MM.1S (cell line): Measurements from ENCODE around the gene FRMD4B.

ENCODE experiments used
- DNase-seq: peaks from one replicate; pipeline ENCODE4 v3.0.0-alpha.2; 2015
- H2AFZ ChIP-seq: fragments of 300-600 bp; sonication (generic); 2 replicates; pipeline ENCODE4 v1.6.0; 2016; ENCODE audit warnings: antibody characterized with exemption, low read length
- H3F3A ChIP-seq: fragments of 300-600 bp; sonication (generic); 2 replicates; pipeline ENCODE4 v1.6.1; 2016; ENCODE audit warnings: mild to moderate bottlenecking, antibody characterized with exemption, low read length, moderate library complexity, mixed read lengths; ENCODE audit not compliant: insufficient read depth
- H3K27ac ChIP-seq: fragments of 300-600 bp; sonication (generic); 2 replicates; pipeline ENCODE4 v1.5.1; 2016; ENCODE audit warnings: mild to moderate bottlenecking, low read length
- H3K27me3 ChIP-seq: fragments of 300-600 bp; sonication (generic); replicated peaks from 2 replicates; pipeline ENCODE4 v1.6.0; 2016; ENCODE audit warnings: low read length; ENCODE audit not compliant: insufficient read depth
- H3K36me3 ChIP-seq: fragments of 300-600 bp; sonication (generic); replicated peaks from 2 replicates; pipeline ENCODE4 v1.6.1; 2016; ENCODE audit warnings: mild to moderate bottlenecking, low read length, mixed read lengths; ENCODE audit not compliant: insufficient read depth
- H3K4me1 ChIP-seq: fragments of 300-600 bp; sonication (generic); 2 replicates; pipeline ENCODE4 v1.6.1; 2016; ENCODE audit warnings: low read length, mixed read lengths
- H3K4me2 ChIP-seq: fragments of 300-600 bp; sonication (generic); 2 replicates; pipeline ENCODE4 v1.6.0; 2016; ENCODE audit warnings: low read depth, low read length
- H3K4me3 ChIP-seq: fragments of 300-600 bp; sonication (generic); 2 replicates; pipeline ENCODE4 v1.5.1; 2016; ENCODE audit warnings: low read length, mixed read lengths
- H3K79me2 ChIP-seq: fragments of 300-600 bp; sonication (generic); 2 replicates; pipeline ENCODE4 v1.6.1; 2016; ENCODE audit warnings: mixed run types, low read length, mixed read lengths
- H3K9ac ChIP-seq: fragments of 300-600 bp; sonication (generic); 2 replicates; pipeline ENCODE4 v1.6.1; 2016; ENCODE audit warnings: low read length, mixed read lengths
- H3K9me2 ChIP-seq: fragments of 300-600 bp; sonication (generic); replicated peaks from 2 replicates; pipeline ENCODE4 v1.6.1; 2016; ENCODE audit warnings: mild to moderate bottlenecking, low read length, mixed read lengths; ENCODE audit not compliant: insufficient read depth
- H3K9me3 ChIP-seq: fragments of 300-600 bp; sonication (generic); replicated peaks from 2 replicates; pipeline ENCODE4 v1.6.1; 2016; ENCODE audit warnings: mild to moderate bottlenecking, low read length, mixed read lengths; ENCODE audit not compliant: insufficient read depth
- H4K20me1 ChIP-seq: fragments of 300-600 bp; sonication (generic); 2 replicates; pipeline ENCODE4 v1.6.1; 2016; ENCODE audit warnings: mild to moderate bottlenecking, low read length, moderate library complexity, mixed read lengths; ENCODE audit not compliant: insufficient read depth
- EZH2 ChIP-seq: fragments of 300-600 bp; sonication (generic); optimal IDR thresholded peaks from 2 replicates; pipeline ENCODE3; 2017; ENCODE audit warnings: low read depth, mild to moderate bottlenecking, antibody characterized with exemption, low read length, mixed read lengths
- EZH2phosphoT487 ChIP-seq: fragments of 300-600 bp; sonication (generic); IDR thresholded peaks from 2 replicates; pipeline ENCODE4 v1.6.1; 2018; ENCODE audit warnings: antibody characterized with exemption, low read length
- TF ChIP-seq, protein P1 (sequence below): fragments of 300-600 bp; sonication (generic); IDR thresholded peaks from 2 replicates; pipeline ENCODE4 v1.5.1; 2016; ENCODE audit warnings: antibody characterized with exemption, low read length, mixed read lengths

Gene FRMD4B

DNA sequence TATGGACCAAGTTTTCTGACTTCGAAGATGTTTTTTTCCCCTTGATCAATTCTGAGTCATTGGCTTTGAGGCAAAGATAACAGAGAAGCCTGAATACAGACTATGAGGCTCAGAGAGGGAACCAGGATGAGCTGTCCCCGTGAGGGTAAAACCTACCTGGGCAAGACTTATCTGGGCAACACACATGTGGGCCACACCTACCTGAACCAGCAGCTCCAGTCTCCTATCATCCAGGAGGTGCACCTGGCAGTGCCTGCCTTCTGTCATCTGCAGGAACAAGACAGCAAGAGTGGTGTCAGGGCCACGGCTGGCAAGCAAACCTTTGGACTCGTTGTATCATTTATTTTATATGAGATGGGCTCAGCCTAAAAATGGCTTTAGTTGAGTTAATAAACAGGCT is 72.6 kb downstream of the FRMD4B start:
- Histone ChIP-seq H3K27ac (no peak overlapping the region), H3K9ac (no peak overlapping the region), H3K79me2 (no peaks in the 10 kb centered on the region), H3K27me3 (no peaks in the 10 kb centered on the region), H3F3A (no peaks in the 10 kb centered on the region), H3K4me1 (no peaks in the 10 kb centered on the region), H2AFZ (no peak overlapping the region), H4K20me1 (no peaks in the 10 kb centered on the region), H3K9me3 (no peaks in the 10 kb centered on the region), H3K9me2 (no peaks in the 10 kb centered on the region), H3K4me2 (no peak overlapping the region), H3K4me3 (no peak overlapping the region), H3K36me3 (no peaks in the 10 kb centered on the region)
- TF ChIP-seq EZH2 (no peak), EZH2phosphoT487 (no peak)
- TF ChIP-seq, protein P1, sequence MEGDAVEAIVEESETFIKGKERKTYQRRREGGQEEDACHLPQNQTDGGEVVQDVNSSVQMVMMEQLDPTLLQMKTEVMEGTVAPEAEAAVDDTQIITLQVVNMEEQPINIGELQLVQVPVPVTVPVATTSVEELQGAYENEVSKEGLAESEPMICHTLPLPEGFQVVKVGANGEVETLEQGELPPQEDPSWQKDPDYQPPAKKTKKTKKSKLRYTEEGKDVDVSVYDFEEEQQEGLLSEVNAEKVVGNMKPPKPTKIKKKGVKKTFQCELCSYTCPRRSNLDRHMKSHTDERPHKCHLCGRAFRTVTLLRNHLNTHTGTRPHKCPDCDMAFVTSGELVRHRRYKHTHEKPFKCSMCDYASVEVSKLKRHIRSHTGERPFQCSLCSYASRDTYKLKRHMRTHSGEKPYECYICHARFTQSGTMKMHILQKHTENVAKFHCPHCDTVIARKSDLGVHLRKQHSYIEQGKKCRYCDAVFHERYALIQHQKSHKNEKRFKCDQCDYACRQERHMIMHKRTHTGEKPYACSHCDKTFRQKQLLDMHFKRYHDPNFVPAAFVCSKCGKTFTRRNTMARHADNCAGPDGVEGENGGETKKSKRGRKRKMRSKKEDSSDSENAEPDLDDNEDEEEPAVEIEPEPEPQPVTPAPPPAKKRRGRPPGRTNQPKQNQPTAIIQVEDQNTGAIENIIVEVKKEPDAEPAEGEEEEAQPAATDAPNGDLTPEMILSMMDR = no peak
- DNase-seq = no peak

DNA sequence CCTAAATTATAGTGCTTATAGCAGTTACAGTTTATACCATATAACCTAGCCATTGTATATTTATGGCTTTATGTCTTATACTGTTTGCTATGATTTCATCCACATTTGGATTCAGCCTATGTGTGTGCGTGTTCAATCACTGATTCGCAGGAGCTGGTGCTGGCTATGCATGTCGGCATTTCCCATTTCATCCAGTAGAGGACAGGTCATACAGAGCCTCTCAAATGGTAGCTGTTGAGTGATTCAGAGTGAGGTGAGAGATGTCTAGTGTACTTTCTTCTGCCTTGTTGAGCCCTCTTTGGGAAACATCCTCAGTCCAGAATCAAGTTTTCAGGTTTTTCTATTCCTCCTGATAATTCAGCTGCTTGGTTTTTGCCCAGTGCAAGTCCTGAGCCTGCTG is 76.1 kb downstream of the FRMD4B start:
- Histone ChIP-seq H3K36me3 (no peaks in the 10 kb centered on the region), H3K4me2 (no peak overlapping the region), H3K27me3 (no peaks in the 10 kb centered on the region), H3K4me3 (no peak overlapping the region), H3K9ac (no peak overlapping the region), H4K20me1 (no peaks in the 10 kb centered on the region), H3K79me2 (no peaks in the 10 kb centered on the region), H3K27ac (no peak overlapping the region), H3K4me1 (peaks cover 4% of the 10 kb centered on the region), H2AFZ (no peak overlapping the region), H3K9me3 (no peaks in the 10 kb centered on the region), H3K9me2 (no peaks in the 10 kb centered on the region), H3F3A (no peaks in the 10 kb centered on the region)
- TF ChIP-seq, protein P1 = peak; percentile 49
- TF ChIP-seq EZH2 (no peak), EZH2phosphoT487 (no peak)
- DNase-seq = peak; percentile 31

DNA sequence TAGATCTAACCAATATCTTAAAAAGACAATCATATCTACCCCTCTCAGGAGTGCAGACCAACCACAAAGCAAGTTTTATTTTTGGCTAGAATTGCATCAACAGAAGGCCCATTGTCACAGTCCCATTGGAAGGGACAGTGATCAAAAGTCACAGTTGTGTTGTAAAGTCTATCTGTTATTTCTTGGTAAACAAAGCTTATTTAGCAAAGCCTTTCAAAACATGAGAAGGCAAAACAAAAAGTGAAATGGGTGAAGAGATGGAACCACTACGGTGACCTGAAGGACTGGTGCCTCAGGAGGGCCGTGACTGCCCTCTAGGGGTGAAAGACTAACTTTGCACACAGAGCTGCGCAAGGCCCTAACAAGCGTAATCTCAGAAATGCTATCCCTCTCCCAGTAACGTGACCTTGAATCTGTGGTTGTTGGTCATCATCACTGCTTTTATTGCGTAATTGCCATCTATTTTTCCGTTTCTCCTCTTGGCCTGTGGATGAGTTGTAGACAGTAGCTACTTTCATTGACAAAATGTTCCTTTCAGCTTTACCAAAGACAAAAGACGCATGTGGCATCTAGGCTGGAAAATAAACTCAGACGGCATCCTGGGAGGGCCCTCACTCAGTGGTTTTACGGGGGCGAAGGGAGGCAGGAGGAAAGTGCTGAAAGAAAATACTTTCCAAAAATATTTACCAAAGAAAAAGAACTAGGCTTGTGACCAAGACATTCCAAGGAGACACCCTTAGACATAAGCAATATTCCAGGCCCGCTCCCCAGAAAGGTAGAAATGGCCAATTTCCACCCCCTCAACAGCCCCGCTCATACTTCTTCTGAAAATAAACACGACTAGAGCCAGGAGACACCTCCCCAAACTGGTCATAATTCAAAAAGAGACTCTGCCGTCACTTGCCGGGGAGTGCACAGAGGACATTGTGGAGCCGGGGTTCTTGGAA is 79.4 kb downstream of the FRMD4B start:
- H3K9me3 ChIP-seq = no peaks in the 10 kb centered on the region
- no peaks in the 10 kb centered on the region for H3F3A ChIP-seq
- no peaks in the 10 kb centered on the region for H3K9me2 ChIP-seq
- peak overlapping the region; percentile 81 for H2AFZ ChIP-seq
- peak overlapping the region; percentile 64 for H3K4me2 ChIP-seq
- H3K4me3 ChIP-seq = peak overlapping the region; percentile 27; the same call in 1 of the 2 replicates
- H3K9ac ChIP-seq = peak overlapping the region; percentile 11; the same call in 1 of the 2 replicates
- no peaks in the 10 kb centered on the region for H3K79me2 ChIP-seq
- no peaks in the 10 kb centered on the region for H4K20me1 ChIP-seq
- DNase-seq = peak; percentile 83
- no peak overlapping the region for H3K27ac ChIP-seq
- TF ChIP-seq, protein P1 = peak; percentile 94
- TF ChIP-seq EZH2 = no peak
- no peaks in the 10 kb centered on the region for H3K36me3 ChIP-seq
- no peaks in the 10 kb centered on the region for H3K27me3 ChIP-seq
- H3K4me1 ChIP-seq = peaks cover 4% of the 10 kb centered on the region
